Panc1 (cell line): ENCODE data around the gene GPR12.

ENCODE experiments used
- CTCF ChIP-seq: fragments of 450-650 bp; IDR thresholded peaks from 2 replicates; pipeline ENCODE4 v1.5.1; 2017; ENCODE audit warnings: mild to moderate bottlenecking
- POLR2AphosphoS5 ChIP-seq: IDR thresholded peaks from 2 replicates; pipeline ENCODE4 v1.6.1; 2012; ENCODE audit warnings: mild to moderate bottlenecking, low read depth, low read length, moderate library complexity
- REST ChIP-seq, 2 experiments: IDR thresholded peaks; 2 replicates each; pipeline ENCODE4 v1.6.1; 2011 to 2012; ENCODE audit warnings: low read depth in 2 of 2, control low read depth in 1 of 2, low read length in 1 of 2, mild to moderate bottlenecking in 1 of 2, moderate library complexity in 1 of 2; ENCODE audit not compliant: insufficient read depth in 1 of 2
- SIN3A ChIP-seq: IDR thresholded peaks from 2 replicates; pipeline ENCODE4 v1.6.1; 2012; ENCODE audit warnings: low read depth, mild to moderate bottlenecking, low read length, moderate library complexity, borderline replicate concordance; ENCODE audit not compliant: insufficient read depth
- TCF7L2 ChIP-seq: IDR thresholded peaks from 2 replicates; pipeline ENCODE4 v1.6.1; 2011; ENCODE audit warnings: mild to moderate bottlenecking, low read depth, low read length, inconsistent platforms

DNA sequence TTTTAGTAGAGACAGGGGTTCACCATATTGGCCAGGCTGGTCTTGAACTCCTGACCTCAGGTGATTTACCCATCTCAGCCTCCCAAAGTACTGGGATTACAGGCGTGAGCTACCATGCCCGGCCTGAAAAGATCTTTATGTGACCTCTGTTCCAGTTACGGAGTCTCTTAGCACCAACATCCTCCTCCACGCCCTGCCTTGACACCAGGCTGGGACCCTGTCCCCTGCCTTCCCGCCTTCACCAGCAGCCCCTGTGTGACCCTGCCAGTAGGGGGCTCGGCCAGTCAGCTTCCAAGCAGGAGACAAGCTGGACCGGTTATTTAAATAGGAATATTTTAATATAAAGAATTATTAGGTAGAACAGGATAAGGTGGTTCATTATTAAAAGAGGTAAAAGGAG lies 54.2 kb downstream of the GPR12 start:
- TF ChIP-seq CTCF (no peak; the same call in 1 of the 2 replicates), POLR2AphosphoS5 (no peak), REST (IDR thresholded peaks at IDR 0.05; ENCODE audit: insufficient read depth in 1 of 2, low read depth in 2 of 2, low read length in 1 of 2) (no peak), SIN3A (no peak), TCF7L2 (no peak)
